Measurements from ENCODE around the gene CD58.

The CD58 gene

GRCh38 chr1:116470671-116471070 is 100.2 kb downstream of the CD58 start:
- ChIA-PET CTCF (no interaction called here), POLR2A (no interaction called here)
- no peak for TF ChIP-seq FOXK2 (IDR thresholded peaks at IDR 0.05)
- TF ChIP-seq TARDBP (IDR thresholded peaks at IDR 0.05), result no peak
- TF ChIP-seq ZNF384 (IDR thresholded peaks at IDR 0.05), result no peak
- no peak for TF ChIP-seq ARNT (IDR thresholded peaks at IDR 0.05)
- TF ChIP-seq LEF1 (IDR thresholded peaks at IDR 0.05; ENCODE audit: borderline replicate concordance), result no peak
- no peak for TF ChIP-seq NFRKB (IDR thresholded peaks at IDR 0.05)
- TF ChIP-seq FOXM1 (IDR thresholded peaks at IDR 0.05; ENCODE audit: borderline replicate concordance), result no peak
- no peak for TF ChIP-seq ELF4 (IDR thresholded peaks at IDR 0.05)
- TF ChIP-seq SUZ12 (IDR thresholded peaks at IDR 0.05), result no peak
- no peak for TF ChIP-seq FOXA1 (IDR thresholded peaks at IDR 0.05)
- TF ChIP-seq BHLHE40 (IDR thresholded peaks at IDR 0.05; ENCODE audit: borderline replicate concordance), result no peak
- DNase-seq (ENCODE audit: extremely low spot score), result no peak

DNA sequence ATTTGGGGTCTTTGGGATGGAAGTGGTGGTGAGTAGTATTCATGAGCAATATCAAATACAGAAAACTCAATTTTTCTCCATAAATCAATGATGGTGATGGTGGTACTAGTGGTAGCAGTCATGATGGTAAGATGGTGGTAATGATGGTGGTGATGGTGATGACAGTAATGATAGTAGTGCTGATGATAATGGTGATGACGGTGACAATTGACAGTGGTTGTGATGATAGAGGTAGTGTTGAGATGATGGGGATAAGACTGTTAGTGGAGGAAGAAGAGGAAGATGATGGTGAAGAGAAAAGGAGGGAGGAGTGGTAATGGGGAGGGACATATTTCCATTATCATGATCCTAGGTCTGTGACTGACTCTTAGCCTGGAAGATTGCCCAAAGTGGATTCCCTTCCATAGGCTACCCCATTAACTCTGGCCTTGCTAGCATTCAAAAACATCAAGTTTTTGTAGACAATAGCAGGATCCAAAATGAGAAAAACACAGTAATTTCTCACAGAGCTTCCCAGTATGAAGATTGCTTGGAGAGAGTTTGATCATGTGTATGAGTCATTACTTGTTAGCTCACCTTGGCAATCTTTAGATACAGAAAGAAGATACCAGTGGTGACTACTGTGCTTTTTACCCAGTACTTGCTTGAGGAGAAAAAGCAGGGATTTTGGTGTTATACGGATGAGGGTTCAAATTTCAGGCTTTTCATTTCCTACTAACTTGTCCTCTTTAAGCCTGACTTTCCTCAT is 103.8 kb downstream of the CD58 start:
- TF ChIP-seq BHLHE40 (IDR thresholded peaks at IDR 0.05; ENCODE audit: borderline replicate concordance) (no peak), ELF4 (IDR thresholded peaks at IDR 0.05) (no peak), CTBP1 (IDR thresholded peaks at IDR 0.05; ENCODE audit: borderline replicate concordance) (no peak), L3MBTL2 (conservative IDR thresholded peaks at IDR 0.05) (no peak), LEF1 (IDR thresholded peaks at IDR 0.05; ENCODE audit: borderline replicate concordance) (no peak), FOXK2 (IDR thresholded peaks at IDR 0.05) (no peak), PKNOX1 (IDR thresholded peaks at IDR 0.05) (no peak), TARDBP (IDR thresholded peaks at IDR 0.05) (no peak), FOXA1 (IDR thresholded peaks at IDR 0.05) (no peak), ZNF384 (IDR thresholded peaks at IDR 0.05) (no peak), FOXM1 (IDR thresholded peaks at IDR 0.05; ENCODE audit: borderline replicate concordance) (no peak)
- CTCF ChIA-PET, result no interaction called here
- POLR2A ChIA-PET, result no interaction called here
- DNase-seq (ENCODE audit: extremely low spot score), result no peak

GRCh38 chr1:116465845-116466685 is 104.8 kb downstream of the CD58 start:
- ChIA-PET POLR2A (no interaction called here), CTCF (interaction anchor here (0.6 kb wide), 1 partner anchor 176 kb away, joined by 3 read pairs; no protein-coding TSS in a partner anchor)
- TF ChIP-seq FOXM1 (IDR thresholded peaks at IDR 0.05; ENCODE audit: borderline replicate concordance) (no peak), LEF1 (IDR thresholded peaks at IDR 0.05; ENCODE audit: borderline replicate concordance) (no peak), SP1 (IDR thresholded peaks at IDR 0.05) (no peak)
- no peak for DNase-seq (ENCODE audit: extremely low spot score)

- POLR2A ChIA-PET, result no interaction called here
- no peak for DNase-seq (ENCODE audit: extremely low spot score)
- CTCF ChIA-PET, result no interaction called here
- TF ChIP-seq ELF4 (IDR thresholded peaks at IDR 0.05), result no peak
Measured at GRCh38 chr1:116465477-116465844, 105.4 kb downstream of the CD58 start.

All from HEK293T (cell line).